HEK293 (cell line): ENCODE data around the gene ACOX2.

ENCODE experiments used
- CTCF ChIA-PET: fragments of 350-600 bp; formaldehyde crosslinking; extraction: SDS; loops from one replicate; lab custom pipeline; 2021; ENCODE audit warnings: antibody characterized with exemption; lab: Yijun Ruan, JAX
- POLR2A ChIA-PET: fragments of 300-600 bp; formaldehyde crosslinking; extraction: SDS; loops from one replicate; lab custom pipeline; 2020; ENCODE audit warnings: antibody characterized with exemption, inconsistent platforms; lab: Yijun Ruan, JAX
- H3K27ac ChIP-seq: fragments of 200-500 bp; sonication (Bioruptor generic); 2 replicates; pipeline ENCODE4 v1.5.1; 2014; ENCODE audit warnings: low read depth, low read length, control low read depth, inconsistent platforms; ENCODE audit errors: extremely low read depth
- H3K36me3 ChIP-seq, 2 experiments: fragments of 200-500 bp in 1 of 2; sonication (Bioruptor generic) in 1 of 2; 1 replicate in 1 of 2; 2 replicates in 1 of 2; pipeline ENCODE4 v1.5.1; 2014 to 2017; ENCODE audit warnings: inconsistent platforms in 2 of 2, low read length in 2 of 2; ENCODE audit not compliant: control insufficient read depth in 2 of 2, insufficient read depth in 1 of 2
- H3K4me1 ChIP-seq: fragments of 200-500 bp; sonication (Bioruptor generic); 2 replicates; pipeline ENCODE4 v1.5.1; 2014; ENCODE audit warnings: mild to moderate bottlenecking, low read length, inconsistent platforms; ENCODE audit not compliant: control insufficient read depth, insufficient read depth
- H3K4me3 ChIP-seq: 2 replicates; pipeline ENCODE4 v1.5.1; 2011; ENCODE audit warnings: low read depth, mild to moderate bottlenecking, control low read depth, low read length, moderate library complexity
- H3K9me3 ChIP-seq: fragments of 200-500 bp; sonication (Bioruptor generic); 2 replicates; pipeline ENCODE4 v1.5.1; 2014; ENCODE audit warnings: low read depth, low read length, inconsistent platforms; ENCODE audit not compliant: control insufficient read depth, insufficient read depth
- ATF2 ChIP-seq: fragments of 450-650 bp; formaldehyde crosslinking; IDR thresholded peaks from 2 replicates; pipeline ENCODE4 v1.5.1; 2016; ENCODE audit warnings: missing biosample characterization, missing genetic modification characterization, low read depth
- GLIS1 ChIP-seq: fragments of 450-650 bp; formaldehyde crosslinking; IDR thresholded peaks from 2 replicates; pipeline ENCODE4 v1.5.1; 2016; ENCODE audit warnings: missing biosample characterization, missing genetic modification characterization
- HOXD13 ChIP-seq: sonication (generic); formaldehyde crosslinking; IDR thresholded peaks from 2 replicates; pipeline ENCODE4 v1.8.0; 2022; ENCODE audit warnings: missing genetic modification reagents, borderline replicate concordance
- MEIS1 ChIP-seq: sonication (generic); formaldehyde crosslinking; IDR thresholded peaks from 2 replicates; pipeline ENCODE4 v1.8.1; 2022; ENCODE audit warnings: missing genetic modification reagents, mild to moderate bottlenecking, borderline replicate concordance
- PRDM6 ChIP-seq: fragments of 450-650 bp; formaldehyde crosslinking; IDR thresholded peaks from 2 replicates; pipeline ENCODE4 v1.5.1; 2017; ENCODE audit warnings: missing biosample characterization, missing genetic modification characterization
- ZBTB6 ChIP-seq: fragments of 450-650 bp; formaldehyde crosslinking; IDR thresholded peaks from 2 replicates; pipeline ENCODE4 v1.5.1; 2017; ENCODE audit warnings: missing biosample characterization, missing genetic modification characterization
- ZNF138 ChIP-seq: fragments of 450-650 bp; formaldehyde crosslinking; IDR thresholded peaks from 2 replicates; pipeline ENCODE4 v1.5.1; 2016; ENCODE audit warnings: missing biosample characterization, missing genetic modification characterization, borderline replicate concordance
- ZNF157 ChIP-seq: fragments of 450-650 bp; formaldehyde crosslinking; IDR thresholded peaks from 2 replicates; pipeline ENCODE4 v1.5.1; 2016; ENCODE audit warnings: missing biosample characterization, missing genetic modification characterization
- ZNF169 ChIP-seq: fragments of 450-650 bp; formaldehyde crosslinking; IDR thresholded peaks from 2 replicates; pipeline ENCODE4 v1.5.1; 2016; ENCODE audit warnings: missing biosample characterization, missing genetic modification characterization
- ZNF175 ChIP-seq: fragments of 450-650 bp; formaldehyde crosslinking; IDR thresholded peaks from 2 replicates; pipeline ENCODE4 v1.5.1; 2016; ENCODE audit warnings: missing biosample characterization, missing genetic modification characterization
- ZNF18 ChIP-seq: fragments of 450-650 bp; formaldehyde crosslinking; IDR thresholded peaks from 2 replicates; pipeline ENCODE4 v1.5.1; 2016; ENCODE audit warnings: missing biosample characterization, missing genetic modification characterization
- ZNF2 ChIP-seq: fragments of 450-650 bp; formaldehyde crosslinking; IDR thresholded peaks from 2 replicates; pipeline ENCODE4 v1.5.1; 2016; ENCODE audit warnings: missing biosample characterization, missing genetic modification characterization
- ZNF23 ChIP-seq: fragments of 450-650 bp; formaldehyde crosslinking; IDR thresholded peaks from 2 replicates; pipeline ENCODE4 v1.5.1; 2016; ENCODE audit warnings: missing biosample characterization, missing genetic modification characterization, borderline replicate concordance
- ZNF354C ChIP-seq: fragments of 450-650 bp; formaldehyde crosslinking; IDR thresholded peaks from 2 replicates; pipeline ENCODE4 v1.5.1; 2016; ENCODE audit warnings: missing biosample characterization, missing genetic modification characterization, low read depth, borderline replicate concordance
- ZNF362 ChIP-seq: fragments of 450-650 bp; formaldehyde crosslinking; IDR thresholded peaks from 2 replicates; pipeline ENCODE4 v1.5.1; 2016; ENCODE audit warnings: missing biosample characterization, missing genetic modification characterization
- ZNF639 ChIP-seq: fragments of 450-650 bp; formaldehyde crosslinking; IDR thresholded peaks from 2 replicates; pipeline ENCODE4 v1.5.1; 2016; ENCODE audit warnings: missing biosample characterization, missing genetic modification characterization
- ZNF747 ChIP-seq: fragments of 450-650 bp; formaldehyde crosslinking; IDR thresholded peaks from 2 replicates; pipeline ENCODE4 v1.5.1; 2016; ENCODE audit warnings: missing biosample characterization, missing genetic modification characterization
- ZNF785 ChIP-seq: fragments of 450-650 bp; formaldehyde crosslinking; IDR thresholded peaks from 2 replicates; pipeline ENCODE4 v1.5.1; 2016; ENCODE audit warnings: missing biosample characterization, missing genetic modification characterization
- ZNF791 ChIP-seq: fragments of 450-650 bp; formaldehyde crosslinking; IDR thresholded peaks from 2 replicates; pipeline ENCODE4 v1.5.1; 2016; ENCODE audit warnings: missing biosample characterization, missing genetic modification characterization
- ZSCAN4 ChIP-seq: fragments of 450-650 bp; formaldehyde crosslinking; IDR thresholded peaks from 2 replicates; pipeline ENCODE4 v1.5.1; 2017; ENCODE audit warnings: missing biosample characterization, missing genetic modification characterization

ACOX2 gene

GRCh38 chr3:58508437-58508836, 28.6 kb downstream of the ACOX2 start:
- no peak overlapping the region for H3K27ac ChIP-seq
- no peak for TF ChIP-seq GLIS1 (tag by site-specific recombination)
- TF ChIP-seq ZNF157, result no peak
- TF ChIP-seq HOXD13, result no peak
- TF ChIP-seq ZNF354C (tag by site-specific recombination), result no peak
- no peak for TF ChIP-seq ZNF138 (tag by site-specific recombination)
- no peak for TF ChIP-seq ATF2 (tag by site-specific recombination)
- TF ChIP-seq MEIS1, result no peak
- no peak for TF ChIP-seq PRDM6 (tag by site-specific recombination)
- no peak for TF ChIP-seq ZNF362
- TF ChIP-seq ZNF23 (tag by site-specific recombination), result no peak
- TF ChIP-seq ZNF175, result no peak
- no peak for TF ChIP-seq ZNF169 (tag by site-specific recombination)
- TF ChIP-seq ZBTB6, result no peak
- TF ChIP-seq ZNF785 (tag by site-specific recombination), result no peak
- TF ChIP-seq ZNF18, result no peak
- no peak for TF ChIP-seq ZNF639 (tag by site-specific recombination)
- TF ChIP-seq ZNF747 (tag by site-specific recombination), result no peak
- no peak for TF ChIP-seq ZSCAN4 (tag by site-specific recombination)
- no peak for TF ChIP-seq ZNF791
- no peak for TF ChIP-seq ZNF2 (tag by site-specific recombination)
- no peaks in the 10 kb centered on the region for H3K4me1 ChIP-seq
- H3K4me3 ChIP-seq, result no peak overlapping the region
- ChIA-PET CTCF (interaction anchor here (0.9 kb wide), 1 partner anchor 23 kb away, joined by 3 read pairs; no protein-coding TSS in a partner anchor), POLR2A (no interaction called here)
- H3K36me3 ChIP-seq, result no peaks in the 10 kb centered on the region
- no peaks in the 10 kb centered on the region for H3K9me3 ChIP-seq
